ENCODE data around the gene CTBP1.

The CTBP1 gene

DNA sequence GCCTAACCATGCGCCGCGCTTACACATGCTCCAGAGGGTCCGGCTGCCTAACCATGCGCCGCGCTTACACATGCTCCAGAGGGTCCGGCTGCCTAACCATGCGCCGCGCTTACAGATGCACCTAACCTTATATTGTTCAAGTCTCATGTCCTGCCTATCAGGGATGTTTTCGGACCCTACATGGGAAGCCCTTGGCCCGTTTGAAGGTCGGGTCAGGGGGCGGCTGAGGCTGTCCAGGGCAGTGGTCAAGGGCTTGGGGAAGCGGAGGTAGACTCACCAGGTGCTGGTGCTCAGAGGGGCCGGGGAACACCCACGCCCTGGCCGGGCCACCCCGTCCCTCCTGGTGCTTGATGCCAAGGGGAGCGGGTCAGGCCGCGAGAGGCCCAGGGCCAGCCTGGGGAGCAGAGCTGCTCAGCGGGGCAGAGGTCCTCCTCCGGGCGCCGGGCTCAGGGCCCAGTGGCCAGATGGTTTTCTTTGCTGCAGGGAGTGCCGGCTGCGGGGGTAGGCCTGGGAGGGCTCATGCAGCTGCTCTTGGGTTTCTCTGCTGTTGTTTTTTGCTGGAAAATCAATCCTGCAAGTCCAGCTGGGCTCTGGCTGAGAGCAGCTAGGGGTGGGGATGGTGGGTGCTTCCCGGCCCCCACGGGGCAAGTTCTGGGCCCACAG, 41.2 kb downstream of the CTBP1 start:
- no peak for DNase-seq

GRCh38 chr4:1207157-1207470, 41.8 kb downstream of the CTBP1 start:
- no peak for DNase-seq

- DNase-seq = no peak
These were observed 42.4 kb downstream of the CTBP1 start for GRCh38 chr4:1206299-1207156.

GRCh38 chr4:1205586-1206298, 43.2 kb downstream of the CTBP1 start:
- no peak for DNase-seq

DNA sequence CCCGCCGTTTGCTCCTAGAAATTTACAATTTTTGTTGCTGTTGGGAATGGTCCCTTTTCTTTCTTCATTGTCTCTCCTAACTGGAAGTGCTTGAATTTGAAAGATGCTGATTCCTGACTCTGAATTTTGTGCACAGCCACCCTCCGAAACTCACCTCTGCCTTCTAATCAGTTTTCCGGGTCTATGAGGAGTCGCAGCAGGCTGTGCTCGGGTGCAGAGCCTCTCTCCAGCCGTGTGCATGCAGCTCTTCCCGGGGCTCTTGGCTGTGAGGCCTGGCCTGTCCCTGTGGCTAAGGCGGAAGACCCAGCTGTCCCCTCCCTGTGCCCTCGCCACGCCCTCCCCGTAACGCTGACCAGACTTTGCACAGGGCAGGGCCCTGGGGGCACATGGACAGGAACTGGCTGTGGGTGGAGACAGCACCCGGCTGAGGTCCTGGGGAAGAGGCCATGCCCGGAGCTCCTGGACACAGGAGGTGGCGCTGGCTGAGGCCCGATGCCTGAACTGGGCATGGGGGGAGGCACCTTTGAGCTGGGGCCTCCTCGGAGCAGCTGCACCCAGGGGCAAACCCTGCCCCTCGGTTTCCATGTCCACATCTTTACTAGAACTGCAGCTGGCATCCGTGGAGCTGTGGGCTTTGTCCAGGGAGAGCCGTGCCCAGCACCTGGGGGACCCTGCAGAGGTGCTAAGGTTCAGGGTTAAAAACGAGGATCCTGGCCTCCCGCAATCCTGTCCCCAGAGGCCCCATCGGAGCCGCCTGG, 43.9 kb downstream of the CTBP1 start:
- no peak for DNase-seq

DNA sequence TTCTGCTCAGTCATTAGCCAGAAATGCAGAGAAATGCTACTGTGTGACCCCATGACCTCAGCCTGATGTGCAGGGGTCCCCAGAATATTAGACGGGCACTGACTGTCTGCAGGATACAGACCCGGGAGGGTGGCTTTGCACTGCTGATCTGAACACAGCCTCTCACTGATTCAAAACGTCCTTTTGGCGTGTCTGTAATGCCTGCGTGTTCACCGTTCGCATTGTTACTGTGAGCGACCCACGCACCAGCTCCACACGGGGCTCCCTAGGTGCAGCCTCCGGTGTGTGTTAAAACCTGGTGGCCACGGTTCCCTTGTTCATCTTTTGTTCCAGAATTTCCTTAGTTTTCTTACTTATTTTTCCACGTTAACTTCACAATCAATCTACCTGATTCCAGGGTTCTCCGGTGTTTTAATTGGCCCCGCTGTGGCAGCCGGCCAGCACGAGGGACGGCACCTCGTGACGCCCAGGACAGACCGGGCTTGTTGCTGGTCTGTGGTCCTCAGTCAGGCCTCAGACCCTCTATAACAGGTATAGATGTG, 44.6 kb downstream of the CTBP1 start:
- no peak for DNase-seq

- DNase-seq = no peak
These were observed 45.8 kb downstream of the CTBP1 start for GRCh38 chr4:1203026-1203616.

DNA sequence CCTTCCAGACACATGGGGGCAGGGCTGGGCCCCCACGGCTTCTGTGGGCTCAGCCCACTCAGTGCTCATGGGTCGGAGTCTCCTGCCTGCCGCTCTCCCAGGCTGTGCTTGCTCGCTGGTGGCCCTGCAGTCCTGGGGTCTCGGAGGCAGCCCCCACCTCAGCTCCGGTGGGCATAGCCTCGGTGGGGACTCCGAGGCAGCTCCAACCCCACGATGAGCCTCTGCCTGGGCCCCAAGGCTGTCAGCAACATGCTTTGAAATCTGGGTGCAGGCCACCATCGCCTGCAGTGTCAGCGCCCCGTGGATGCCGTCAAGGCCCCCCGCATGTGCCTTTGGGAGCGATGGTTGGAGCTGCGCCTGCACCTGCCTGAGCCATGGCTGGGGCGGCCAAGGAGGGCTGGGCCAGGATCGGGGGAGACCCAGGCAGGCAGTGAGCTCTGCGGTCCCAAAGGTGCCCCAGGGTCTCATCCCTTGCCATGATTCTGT, 46.4 kb downstream of the CTBP1 start:
- DNase-seq = no peak

DNA sequence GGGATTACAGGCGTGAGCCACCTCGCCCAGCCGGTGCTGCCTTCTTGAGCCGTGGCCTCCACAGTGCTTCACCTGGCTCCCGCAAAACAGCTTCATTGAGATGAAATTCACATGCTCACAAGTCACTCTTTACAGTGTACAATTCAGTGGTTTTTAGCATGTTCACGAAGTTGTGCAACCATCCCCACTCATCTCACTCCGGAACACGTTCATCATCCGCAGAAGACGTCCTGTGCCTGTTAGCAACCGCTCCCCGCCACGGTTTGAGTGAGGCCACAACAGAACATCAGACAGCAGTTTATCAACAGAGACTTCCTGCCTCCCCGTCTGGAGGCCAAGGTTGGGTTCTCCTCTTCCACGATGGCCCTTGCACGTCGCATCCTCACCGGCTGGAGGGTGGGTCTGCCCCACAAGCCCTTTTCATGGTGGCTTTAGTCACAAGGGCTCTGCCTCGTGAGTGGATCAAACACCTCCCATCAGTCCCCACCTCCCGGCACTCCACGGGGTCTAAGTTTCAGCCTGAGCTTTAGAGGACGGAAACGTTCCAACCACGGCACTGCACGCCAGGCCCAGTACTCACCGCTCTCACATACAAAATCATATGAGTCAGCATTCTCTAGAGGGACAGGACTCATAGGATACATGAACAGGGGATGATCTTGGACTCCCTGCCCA, 46.9 kb downstream of the CTBP1 start:
- peak; percentile 55 for DNase-seq

DNA sequence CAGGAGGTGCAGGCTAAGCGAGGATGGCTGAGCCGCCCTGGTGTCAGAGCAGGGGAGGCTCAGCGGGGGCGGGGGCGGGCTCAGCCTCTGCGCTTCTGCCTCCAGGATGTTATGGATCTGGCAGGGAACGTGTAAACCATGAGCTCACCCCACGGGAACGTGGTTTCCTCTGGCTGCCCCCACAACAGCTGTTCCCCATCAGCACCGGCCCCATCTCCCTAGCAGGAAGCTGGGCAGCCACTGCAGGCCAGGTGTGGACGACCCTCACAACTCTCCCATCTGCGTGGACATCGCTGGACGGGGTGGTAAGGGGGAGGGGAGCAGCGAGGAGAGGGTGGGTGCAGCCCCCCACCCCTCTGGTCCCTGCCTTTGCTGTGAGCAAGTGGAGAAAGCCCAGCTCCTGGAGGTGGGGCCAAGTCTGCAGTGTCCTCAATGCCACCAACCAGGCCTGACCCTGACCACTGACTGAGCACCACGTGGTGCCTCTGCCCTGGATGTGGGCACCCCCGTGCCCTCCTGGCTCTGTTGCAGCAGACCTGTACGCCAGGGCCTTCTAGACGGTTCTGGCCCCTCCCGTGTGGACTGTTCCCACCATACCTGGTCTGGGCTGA, 48.4 kb downstream of the CTBP1 start:
- peak; percentile 28 for DNase-seq

DNA sequence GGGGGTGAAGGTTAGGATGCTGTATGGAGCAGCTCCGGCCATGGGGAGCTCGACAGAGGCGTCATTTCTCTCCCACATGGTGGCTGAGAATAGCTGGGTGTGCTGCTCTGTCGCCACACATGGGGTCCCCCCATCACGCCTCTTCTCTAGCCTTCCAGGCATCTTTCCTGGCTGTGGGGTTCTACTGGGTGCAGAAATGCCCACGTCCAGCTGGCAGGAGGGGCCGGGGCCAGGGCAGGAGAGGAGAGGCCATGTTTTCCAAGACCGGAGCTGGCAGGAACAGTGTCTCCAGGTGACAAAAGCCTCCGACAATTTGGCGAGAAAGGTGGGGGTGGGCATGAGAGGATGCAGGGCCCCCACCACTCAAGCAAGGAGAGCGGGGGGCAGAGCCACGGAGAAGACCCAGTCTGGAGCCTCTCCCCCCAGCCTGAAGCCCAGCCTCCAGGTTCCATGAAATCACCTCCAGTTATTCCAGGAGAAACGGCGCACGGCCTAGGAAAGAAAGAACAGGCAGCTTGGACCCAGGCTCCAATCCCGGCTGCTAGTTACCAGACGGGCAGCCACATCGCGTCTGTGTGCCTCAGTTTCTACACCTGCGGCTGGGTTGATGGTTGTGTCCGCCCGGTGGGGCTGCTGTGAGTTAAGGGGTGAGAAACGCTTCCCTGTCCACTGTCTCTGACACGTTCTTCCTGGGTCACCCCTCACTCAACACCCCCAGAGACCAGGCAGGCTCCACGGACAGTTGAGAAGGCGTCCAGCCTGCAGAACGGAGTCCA, 49.2 kb downstream of the CTBP1 start:
- no peak for DNase-seq

DNA sequence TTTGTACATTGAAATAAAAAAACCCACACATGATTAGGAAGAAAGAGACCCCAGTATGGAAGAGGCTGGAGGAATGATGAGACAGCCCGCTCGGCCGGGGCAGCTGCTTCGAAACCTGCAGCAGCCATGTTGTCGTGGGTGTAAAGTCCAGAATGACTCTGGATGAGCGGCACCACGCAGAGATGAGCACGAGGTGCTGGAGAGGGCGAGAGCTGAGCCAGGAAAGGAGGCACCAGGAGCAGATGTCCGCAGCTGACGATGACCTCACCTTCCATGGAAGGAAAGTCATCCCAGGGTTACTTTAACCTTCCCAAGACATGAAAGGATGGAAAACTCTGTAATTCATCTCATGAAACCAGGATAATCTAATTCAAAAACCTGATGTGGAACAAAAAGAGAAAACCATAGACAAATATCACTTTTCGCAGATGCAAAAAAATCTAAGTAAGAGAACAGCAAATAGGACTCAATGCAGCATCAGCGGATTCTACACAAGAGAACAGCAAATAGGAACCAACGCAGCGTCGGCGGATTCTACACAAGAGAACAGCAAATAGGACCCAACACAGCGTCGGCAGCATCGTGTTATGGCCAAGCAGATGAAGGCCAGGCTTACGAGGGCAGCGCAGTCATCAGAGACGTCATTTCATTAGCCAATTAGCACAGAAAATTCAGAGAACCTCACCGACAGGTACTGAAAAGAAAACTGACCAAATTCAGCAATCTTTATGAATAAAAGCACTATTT, 50.7 kb downstream of the CTBP1 start:
- DNase-seq = no peak

- no peak for DNase-seq
These were observed 52.3 kb downstream of the CTBP1 start for GRCh38 chr4:1196421-1197183.

- DNase-seq = no peak
These were observed 53.0 kb downstream of the CTBP1 start for GRCh38 chr4:1195891-1196401.

DNA sequence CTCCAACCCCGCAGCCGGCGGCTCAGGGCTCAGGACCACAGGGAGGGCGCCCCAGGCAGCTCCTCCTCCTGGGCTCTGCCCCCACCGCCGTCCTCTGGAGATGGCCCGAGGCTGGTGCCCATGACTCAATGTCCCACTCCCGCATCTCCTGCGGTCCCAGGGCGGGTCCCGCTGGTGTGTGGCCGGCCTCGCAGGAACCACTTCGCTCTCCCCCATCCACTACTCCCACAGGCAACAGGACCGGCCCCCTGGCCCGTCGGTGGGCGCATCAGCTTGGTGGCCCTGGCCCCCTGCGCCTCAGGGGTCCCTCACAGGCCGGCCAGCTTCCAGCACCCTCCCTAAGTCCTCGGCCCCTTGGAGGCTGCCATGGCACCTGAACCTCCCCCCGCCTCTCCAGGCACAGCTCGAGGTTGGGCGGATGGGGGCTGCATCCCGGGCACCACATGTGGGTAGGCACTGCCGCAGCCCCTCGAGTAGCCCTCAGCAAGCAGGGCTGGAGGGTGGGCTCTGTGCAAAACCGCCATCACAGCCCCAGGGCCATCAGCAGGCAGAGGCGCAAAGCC, 53.7 kb downstream of the CTBP1 start:
- DNase-seq = no peak

DNA sequence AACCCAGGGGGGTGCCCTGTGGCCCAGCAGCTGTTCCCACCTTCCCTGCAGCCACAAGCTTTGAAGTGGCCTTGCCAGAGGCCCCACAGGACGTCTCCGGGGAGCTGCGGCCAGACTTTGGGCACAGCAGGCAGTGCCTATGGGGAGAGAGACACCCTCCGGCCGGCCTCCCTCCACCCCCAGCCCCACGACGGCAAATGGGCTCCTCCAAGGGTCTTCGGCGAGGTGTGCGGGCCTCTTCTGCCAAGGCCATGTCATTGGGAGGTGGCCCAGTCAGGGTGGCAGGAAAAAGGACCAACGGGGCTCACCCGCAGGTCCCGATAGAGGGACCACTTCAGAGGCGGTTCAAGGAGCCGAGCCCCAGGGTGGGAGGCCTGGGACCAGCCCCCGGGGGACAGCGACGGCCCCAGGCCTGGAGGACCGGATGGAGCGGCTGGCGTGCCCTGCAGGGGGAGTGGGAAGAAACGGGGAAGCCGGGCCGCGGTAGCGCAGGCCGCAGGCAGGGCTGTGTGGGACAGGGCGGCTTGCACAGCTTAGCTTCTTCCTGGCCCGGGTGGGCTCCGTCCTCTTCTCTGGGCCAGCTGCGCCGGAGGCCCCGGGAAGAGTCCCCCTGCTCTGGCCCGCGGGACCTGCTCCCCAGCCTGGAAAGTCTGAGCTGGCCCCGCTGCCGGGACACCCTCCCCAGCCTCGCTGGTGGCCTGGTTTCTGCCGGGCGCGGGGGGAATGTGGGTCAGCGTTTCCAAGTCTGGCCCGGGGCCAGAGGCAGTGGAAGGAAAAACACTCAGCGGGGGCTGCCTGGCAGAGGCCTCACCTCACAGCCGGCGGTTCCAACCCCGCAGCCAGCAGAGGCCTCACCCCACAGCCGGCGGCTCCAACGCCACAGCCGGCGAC, 54.7 kb downstream of the CTBP1 start:
- DNase-seq = no peak
